ENCODE measurements around the gene CDH22.

The CDH22 gene

DNA sequence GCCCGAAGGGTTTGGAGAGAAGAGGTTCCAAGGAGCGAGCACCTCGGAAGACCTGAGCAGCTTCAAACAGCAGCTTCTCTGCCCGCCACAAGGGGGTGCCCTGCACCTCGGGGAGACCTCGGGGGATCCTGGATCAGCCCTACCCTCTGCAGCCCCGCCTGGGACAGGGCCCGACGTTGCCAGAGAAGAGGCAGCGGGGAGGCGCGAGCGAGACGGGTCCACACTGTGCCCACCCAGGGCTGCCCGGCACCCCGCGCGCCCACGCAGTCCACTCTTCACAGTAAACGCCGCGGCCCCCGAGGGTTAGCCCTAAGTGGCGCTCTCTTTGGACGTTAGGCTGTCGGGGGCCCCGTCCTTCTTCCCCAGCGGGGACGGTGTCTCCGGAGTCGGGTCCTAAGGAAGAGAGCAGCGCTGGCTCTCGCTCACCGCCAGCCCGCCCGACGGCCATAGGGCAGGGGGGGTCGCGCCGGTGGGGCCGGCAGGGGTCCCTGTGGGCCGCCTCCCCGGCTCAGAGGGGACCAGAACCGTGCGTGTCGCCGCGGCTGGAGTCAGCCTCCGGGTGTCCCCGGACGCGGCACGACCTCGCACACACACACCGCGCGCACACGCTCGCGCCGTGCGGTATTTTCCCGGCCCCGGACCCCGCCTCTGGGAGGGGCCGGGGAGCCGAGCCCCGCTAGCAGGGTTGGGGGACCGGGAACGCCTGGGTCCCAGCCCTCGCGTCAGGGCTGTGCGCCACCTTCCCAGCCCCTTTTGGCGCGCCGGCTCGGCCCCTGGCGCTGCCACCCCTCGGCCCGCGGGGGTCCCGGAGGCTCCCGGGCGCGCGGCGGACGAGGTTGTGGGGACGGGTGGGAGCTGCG is 929 bp downstream of the CDH22 start:
- H3K4me3 Mint-ChIP-seq, result peak overlapping the region; percentile 42 to 45
- no peaks in the 10 kb centered on the region for H3K36me3 Mint-ChIP-seq (ENCODE audit: insufficient read depth)
- DNase-seq (peak; percentile 61 to 66 (median 65)), ATAC-seq (replicated peaks) (peak; percentile 85)
- no peaks in the 10 kb centered on the region for H3K9me3 Mint-ChIP-seq
- H3K27ac Mint-ChIP-seq, result no peak overlapping the region
- H3K27me3 Mint-ChIP-seq, result peaks cover 78 to 86% of the 10 kb centered on the region in 2 donors
- peaks cover 8% of the 10 kb centered on the region in 2 donors for H3K4me1 Mint-ChIP-seq (ENCODE audit: low read depth in 2 of 2)

DNA sequence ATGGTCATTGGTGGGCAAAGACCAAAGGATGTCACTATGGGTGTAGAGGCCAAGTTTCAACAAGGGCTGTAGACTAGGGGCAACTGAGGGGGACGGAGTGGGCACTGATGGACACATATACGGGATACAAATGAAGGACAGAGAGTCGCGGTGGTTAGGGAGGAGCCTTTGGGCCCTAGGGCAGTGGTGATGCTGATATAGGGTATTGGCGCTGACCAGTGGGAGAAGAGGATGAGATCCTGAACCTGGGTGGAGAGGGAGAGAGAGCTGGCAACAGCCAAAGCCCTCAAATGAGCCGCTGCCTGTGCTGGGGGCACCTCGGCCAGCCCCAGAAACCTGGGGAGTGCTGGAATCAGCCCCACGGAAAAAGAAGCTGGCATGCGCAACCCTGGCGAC is 1.6 kb downstream of the CDH22 start:
- no peak overlapping the region for H3K27ac Mint-ChIP-seq
- H3K4me1 Mint-ChIP-seq (ENCODE audit: low read depth in 2 of 2), result peaks cover 4% of the 10 kb centered on the region in 2 donors
- ATAC-seq (replicated peaks) (no peak), DNase-seq (peak in 1 of 3 experiments; percentile 2)
- H3K4me3 Mint-ChIP-seq, result peak overlapping the region; percentile 42 to 45
- H3K27me3 Mint-ChIP-seq, result peaks cover 72 to 82% of the 10 kb centered on the region in 2 donors
- no peaks in the 10 kb centered on the region for H3K9me3 Mint-ChIP-seq
- no peaks in the 10 kb centered on the region for H3K36me3 Mint-ChIP-seq (ENCODE audit: insufficient read depth)

DNA sequence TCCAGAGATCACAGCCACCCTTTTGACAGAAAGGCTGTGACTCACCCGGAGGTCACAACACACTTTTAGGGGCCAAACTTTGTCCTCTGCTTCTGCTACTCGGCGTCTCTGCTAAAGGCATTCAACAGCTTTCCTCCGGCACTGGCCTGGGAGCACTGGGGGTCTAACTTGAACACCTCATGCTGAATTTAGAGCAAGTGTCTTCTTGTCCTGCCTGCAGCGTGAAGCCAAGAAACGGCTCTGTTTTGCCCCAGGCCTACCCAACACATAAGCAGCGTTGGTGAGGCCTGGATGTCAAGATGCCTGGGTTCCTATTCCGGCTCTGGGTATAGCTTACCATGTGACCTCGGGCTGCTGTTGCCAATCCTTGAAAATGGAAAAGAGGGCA is 2.3 kb downstream of the CDH22 start:
- ATAC-seq (replicated peaks) (no peak), DNase-seq (no peak)
- H3K36me3 Mint-ChIP-seq (ENCODE audit: insufficient read depth), result no peaks in the 10 kb centered on the region
- peaks cover 3 to 4% of the 10 kb centered on the region in 2 donors for H3K4me1 Mint-ChIP-seq (ENCODE audit: low read depth in 2 of 2)
- H3K27me3 Mint-ChIP-seq, result peaks cover 65 to 74% of the 10 kb centered on the region in 2 donors
- no peak overlapping the region for H3K27ac Mint-ChIP-seq
- no peaks in the 10 kb centered on the region for H3K9me3 Mint-ChIP-seq
- peak overlapping the region; percentile 42 to 45 for H3K4me3 Mint-ChIP-seq

GRCh38 chr20:46305331-46305972 is 2.8 kb downstream of the CDH22 start:
- Mint-ChIP-seq H3K4me3 (no peak overlapping the region), H3K36me3 (ENCODE audit: insufficient read depth) (no peaks in the 10 kb centered on the region), H3K9me3 (no peaks in the 10 kb centered on the region), H3K27ac (no peak overlapping the region), H3K27me3 (peaks cover 63 to 73% of the 10 kb centered on the region in 2 donors), H3K4me1 (ENCODE audit: low read depth in 2 of 2) (peaks cover 3 to 4% of the 10 kb centered on the region in 2 donors)
- ATAC-seq (replicated peaks) (no peak), DNase-seq (no peak)

DNA sequence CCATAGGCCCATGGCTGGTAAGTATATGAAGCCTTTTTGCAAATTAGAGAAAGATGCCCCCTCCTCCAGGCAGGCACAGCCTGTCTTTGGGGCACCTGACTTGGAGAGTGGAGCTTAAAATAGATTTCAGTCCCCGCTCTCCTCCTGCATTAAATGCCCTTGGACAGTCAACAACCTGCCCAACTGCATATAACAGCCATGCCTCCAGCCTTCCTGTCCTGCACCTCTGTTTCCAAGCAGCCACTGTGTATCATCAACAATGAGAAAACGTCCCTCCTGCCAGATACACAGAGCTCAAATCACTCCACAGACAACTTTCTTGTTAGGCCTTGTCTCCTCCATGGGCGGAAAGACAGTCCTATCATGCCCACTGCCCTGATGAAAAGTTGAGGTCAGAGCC is 3.4 kb downstream of the CDH22 start:
- Mint-ChIP-seq H3K4me3 (no peak overlapping the region), H3K27me3 (peaks cover 63 to 73% of the 10 kb centered on the region in 2 donors), H3K9me3 (no peaks in the 10 kb centered on the region), H3K4me1 (ENCODE audit: low read depth in 2 of 2) (peaks cover 3 to 4% of the 10 kb centered on the region in 2 donors), H3K36me3 (ENCODE audit: insufficient read depth) (no peaks in the 10 kb centered on the region), H3K27ac (no peak overlapping the region)
- no peak for ATAC-seq (replicated peaks)
- no peak for DNase-seq

DNA sequence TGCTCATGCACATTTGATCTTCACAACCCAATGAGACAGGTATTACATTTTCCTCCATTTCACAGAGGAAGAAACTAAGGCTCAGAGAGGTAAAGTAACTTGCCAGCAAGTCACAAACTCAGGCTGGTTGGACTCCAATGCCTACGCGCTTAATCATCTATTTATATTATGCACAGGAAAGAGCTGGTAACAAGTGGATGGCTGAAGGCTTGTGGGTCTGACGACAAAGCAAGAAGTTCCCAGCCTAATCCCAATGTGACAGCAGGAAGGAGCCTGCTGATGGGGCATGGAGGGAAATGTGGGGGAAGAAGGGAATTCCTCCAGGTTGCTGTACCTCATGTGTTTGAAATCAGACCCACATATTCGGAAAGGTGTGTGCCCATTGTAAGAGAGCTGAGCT is 3.9 kb downstream of the CDH22 start:
- no peaks in the 10 kb centered on the region for H3K9me3 Mint-ChIP-seq
- H3K4me3 Mint-ChIP-seq, result no peak overlapping the region
- H3K4me1 Mint-ChIP-seq (ENCODE audit: low read depth in 2 of 2), result peaks cover 3 to 4% of the 10 kb centered on the region in 2 donors
- H3K27ac Mint-ChIP-seq, result no peak overlapping the region
- no peak for DNase-seq
- no peak for ATAC-seq (replicated peaks)
- H3K27me3 Mint-ChIP-seq, result peaks cover 58 to 69% of the 10 kb centered on the region in 2 donors
- no peaks in the 10 kb centered on the region for H3K36me3 Mint-ChIP-seq (ENCODE audit: insufficient read depth)

DNA sequence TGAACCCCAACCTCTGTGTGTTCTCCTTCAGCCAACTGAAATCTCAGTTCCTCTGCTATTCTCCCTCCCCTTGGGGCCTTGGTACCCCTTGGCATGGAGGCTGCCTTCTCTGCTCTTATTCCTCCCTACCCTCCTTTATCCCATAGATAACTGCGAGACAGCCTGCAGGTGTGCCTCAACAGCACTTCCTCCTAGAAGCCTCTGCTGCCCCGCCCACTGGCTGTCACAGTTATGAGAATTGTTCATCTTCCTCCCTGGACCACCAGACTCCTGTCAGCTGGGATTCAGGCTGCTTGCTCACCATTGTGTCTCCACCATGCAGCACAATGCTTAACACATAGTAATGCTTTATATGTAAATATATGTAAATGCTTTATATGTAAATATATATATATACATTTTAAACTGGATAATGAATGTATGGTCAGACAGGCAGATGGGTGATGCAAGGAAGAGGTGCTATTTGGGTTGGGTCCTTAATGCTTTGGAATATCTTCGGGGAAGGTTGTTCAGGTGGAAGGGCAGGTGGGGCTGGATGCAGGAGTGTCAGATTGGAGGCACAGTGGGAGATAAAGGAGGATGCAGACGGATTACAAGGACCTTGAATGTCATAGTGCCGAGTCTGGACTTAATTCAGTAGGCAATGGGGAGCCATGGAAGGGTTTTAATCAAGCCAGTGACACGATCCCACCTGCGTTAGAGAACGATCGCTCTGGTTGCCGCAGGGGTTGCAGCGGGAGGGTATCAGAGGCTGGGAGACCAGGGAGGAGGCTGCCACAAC is 4.9 kb downstream of the CDH22 start:
- H3K36me3 Mint-ChIP-seq (ENCODE audit: insufficient read depth), result no peaks in the 10 kb centered on the region
- ATAC-seq (replicated peaks) (no peak), DNase-seq (no peak)
- peaks cover 60 to 61% of the 10 kb centered on the region in 2 donors for H3K27me3 Mint-ChIP-seq
- no peaks in the 10 kb centered on the region for H3K9me3 Mint-ChIP-seq
- H3K4me3 Mint-ChIP-seq, result no peak overlapping the region
- H3K27ac Mint-ChIP-seq, result no peak overlapping the region
- peaks cover 3 to 4% of the 10 kb centered on the region in 2 donors for H3K4me1 Mint-ChIP-seq (ENCODE audit: low read depth in 2 of 2)

DNA sequence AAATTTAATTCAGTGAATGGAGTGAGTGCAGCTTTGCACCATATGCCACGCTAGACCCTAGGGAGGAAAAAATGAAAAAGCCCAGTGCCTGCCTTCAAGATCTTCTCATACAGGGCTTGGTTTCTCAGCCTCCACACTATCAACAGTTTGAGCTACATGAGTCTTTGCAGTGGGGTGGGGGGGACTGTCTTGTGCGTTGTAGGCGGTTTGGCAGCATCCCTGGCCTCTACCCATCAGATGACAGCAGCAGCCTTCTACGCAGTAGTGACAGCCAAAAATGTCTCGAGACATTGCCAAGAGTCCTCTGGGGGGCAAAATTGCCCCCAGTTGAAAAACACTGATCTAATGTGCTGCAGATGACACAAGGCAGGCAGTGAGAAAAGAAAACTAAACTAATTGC is 6.2 kb downstream of the CDH22 start:
- H3K9me3 Mint-ChIP-seq, result no peaks in the 10 kb centered on the region
- no peak overlapping the region for H3K27ac Mint-ChIP-seq
- peaks cover 3 to 4% of the 10 kb centered on the region in 2 donors for H3K4me1 Mint-ChIP-seq (ENCODE audit: low read depth in 2 of 2)
- no peak overlapping the region for H3K4me3 Mint-ChIP-seq
- no peak for ATAC-seq (replicated peaks)
- H3K36me3 Mint-ChIP-seq (ENCODE audit: insufficient read depth), result no peaks in the 10 kb centered on the region
- peaks cover 61 to 72% of the 10 kb centered on the region in 2 donors for H3K27me3 Mint-ChIP-seq
- no peak for DNase-seq

- H3K27me3 Mint-ChIP-seq, result peaks cover 42 to 75% of the 10 kb centered on the region in 2 donors
- no peak for ATAC-seq (replicated peaks)
- H3K27ac Mint-ChIP-seq, result no peak overlapping the region
Observed at GRCh38 chr20:46300281-46300680, 8.0 kb downstream of the CDH22 start.

GRCh38 chr20:46299078-46299477 is 9.2 kb downstream of the CDH22 start:
- Mint-ChIP-seq H3K27me3 (peaks cover 30 to 76% of the 10 kb centered on the region in 2 donors), H3K4me3 (no peak overlapping the region), H3K27ac (no peak overlapping the region), H3K4me1 (ENCODE audit: low read depth in 2 of 2) (no peaks in the 10 kb centered on the region), H3K9me3 (no peaks in the 10 kb centered on the region), H3K36me3 (ENCODE audit: insufficient read depth) (no peaks in the 10 kb centered on the region)
- no peak for ATAC-seq (replicated peaks)
- DNase-seq, result no peak

More at GRCh38 chr20:46300281-46300680, 8.0 kb downstream of the CDH22 start:
- DNase-seq, result no peak
- Mint-ChIP-seq H3K4me1 (ENCODE audit: low read depth in 2 of 2) (no peaks in the 10 kb centered on the region), H3K9me3 (no peaks in the 10 kb centered on the region), H3K4me3 (no peak overlapping the region), H3K36me3 (ENCODE audit: insufficient read depth) (no peaks in the 10 kb centered on the region)

DNA sequence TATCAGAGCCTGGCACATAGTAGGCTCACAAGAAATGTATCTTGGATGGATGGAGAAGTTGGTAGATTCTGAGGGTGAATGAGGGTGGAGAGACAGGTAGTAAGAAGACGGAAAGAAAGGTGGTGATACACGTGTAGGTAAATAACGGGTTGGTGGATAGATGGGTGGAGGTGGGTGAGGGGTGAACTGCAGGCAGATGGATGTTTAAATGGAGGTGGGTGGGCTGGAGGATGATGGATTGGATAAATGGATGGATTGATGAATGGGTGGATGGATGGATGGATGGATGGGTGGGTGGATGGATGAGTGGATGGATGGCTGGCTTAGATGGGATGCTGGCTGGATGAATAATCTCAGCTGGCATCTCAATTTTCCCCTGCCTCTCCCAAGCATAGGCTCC is 9.9 kb downstream of the CDH22 start:
- no peak overlapping the region for H3K27ac Mint-ChIP-seq
- DNase-seq, result no peak
- peaks cover 23 to 71% of the 10 kb centered on the region in 2 donors for H3K27me3 Mint-ChIP-seq
- no peaks in the 10 kb centered on the region for H3K36me3 Mint-ChIP-seq (ENCODE audit: insufficient read depth)
- no peaks in the 10 kb centered on the region for H3K9me3 Mint-ChIP-seq
- ATAC-seq (replicated peaks), result no peak
- no peak overlapping the region for H3K4me3 Mint-ChIP-seq
- no peaks in the 10 kb centered on the region for H3K4me1 Mint-ChIP-seq (ENCODE audit: low read depth in 2 of 2)

GRCh38 chr20:46296526-46297250 is 11.6 kb downstream of the CDH22 start:
- ATAC-seq (replicated peaks) (no peak), DNase-seq (no peak)
- Mint-ChIP-seq H3K36me3 (ENCODE audit: insufficient read depth) (peaks cover 4% of the 10 kb centered on the region), H3K9me3 (no peaks in the 10 kb centered on the region), H3K4me3 (no peak overlapping the region), H3K4me1 (ENCODE audit: low read depth in 2 of 2) (no peaks in the 10 kb centered on the region), H3K27me3 (peaks cover 11 to 78% of the 10 kb centered on the region in 2 donors), H3K27ac (no peak overlapping the region)

DNA sequence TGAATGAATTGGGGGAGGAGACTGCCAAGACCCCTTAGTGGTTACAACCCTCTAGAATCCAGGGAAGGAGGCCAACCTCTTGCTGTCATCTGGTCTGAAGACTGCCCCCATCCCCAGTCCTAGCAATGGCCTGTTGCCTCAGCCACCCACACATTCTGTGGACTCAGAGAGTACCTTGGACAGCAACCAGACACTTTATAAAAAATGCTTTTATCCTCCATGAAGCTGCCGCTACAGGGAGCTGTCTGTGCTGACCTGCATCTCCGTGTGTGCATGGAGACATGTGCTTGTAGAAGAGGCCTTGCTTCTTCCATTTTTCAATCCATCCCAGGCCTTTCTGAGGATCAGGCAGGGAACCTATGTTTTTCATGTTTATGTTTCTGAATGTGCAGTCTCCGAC is 15.2 kb downstream of the CDH22 start:
- Mint-ChIP-seq H3K9me3 (no peaks in the 10 kb centered on the region), H3K4me1 (ENCODE audit: low read depth in 2 of 2) (no peaks in the 10 kb centered on the region), H3K36me3 (ENCODE audit: insufficient read depth) (peaks cover 4% of the 10 kb centered on the region), H3K4me3 (no peak overlapping the region), H3K27ac (no peak overlapping the region), H3K27me3 (peaks cover 0 to 60% of the 10 kb centered on the region in 2 donors)
- ATAC-seq (replicated peaks) (no peak), DNase-seq (no peak)

Measured in effector memory CD8-positive, alpha-beta T cell (primary cell).